ENCODE results near the gene HIPK4.
"Not testable (repeated sequence)": the region's sequence is repeated elsewhere in the genome, so short reads cannot be mapped to it uniquely, and the experiment has no call there.

The HIPK4 gene

GRCh38 chr19:40390084-40390742 lies at the start of gene HIPK4:
Gene HIPK4 (minus strand): TSS chr19:40390181. CDS start chr19:40389902, 279 bp downstream.
- DNase-seq (ENCODE audit: extremely low read depth in 1 of 2, low read depth in 1 of 2), result no peak

GRCh38 chr19:40438284-40438683 lies 48.3 kb upstream of the HIPK4 start:
- DNase-seq (ENCODE audit: extremely low read depth in 1 of 2, low read depth in 1 of 2), result no peak

- DNase-seq (ENCODE audit: extremely low read depth in 1 of 2, low read depth in 1 of 2), result peak in 1 of 2 donors; percentile 30
Measured at GRCh38 chr19:40433391-40434216, 43.6 kb upstream of the HIPK4 start.

- DNase-seq (ENCODE audit: extremely low read depth in 1 of 2, low read depth in 1 of 2), result not testable (repeated sequence)
Measured at GRCh38 chr19:40432760-40433159, 42.8 kb upstream of the HIPK4 start.

GRCh38 chr19:40431698-40432097 lies 41.7 kb upstream of the HIPK4 start:
- no peak for DNase-seq (ENCODE audit: extremely low read depth in 1 of 2, low read depth in 1 of 2)

GRCh38 chr19:40430242-40430641 lies 40.3 kb upstream of the HIPK4 start:
- DNase-seq (ENCODE audit: extremely low read depth in 1 of 2, low read depth in 1 of 2), result not testable (repeated sequence)

GRCh38 chr19:40428197-40428596 lies 38.2 kb upstream of the HIPK4 start:
- not testable (repeated sequence) for DNase-seq (ENCODE audit: extremely low read depth in 1 of 2, low read depth in 1 of 2)

GRCh38 chr19:40425450-40426287 lies 35.7 kb upstream of the HIPK4 start, which contains the start of gene SERTAD1:
Gene SERTAD1 (minus strand): TSS chr19:40425992. CDS start chr19:40423546, 2,446 bp downstream.
- peak; percentile 100 for DNase-seq (ENCODE audit: extremely low read depth in 1 of 2, low read depth in 1 of 2)

- no peak for DNase-seq (ENCODE audit: extremely low read depth in 1 of 2, low read depth in 1 of 2)
Measured at GRCh38 chr19:40424637-40425449, 34.9 kb upstream of the HIPK4 start.

GRCh38 chr19:40423938-40424337 lies 34.0 kb upstream of the HIPK4 start:
- DNase-seq (ENCODE audit: extremely low read depth in 1 of 2, low read depth in 1 of 2), result no peak

GRCh38 chr19:40422748-40423566 lies 33.0 kb upstream of the HIPK4 start:
- DNase-seq (ENCODE audit: extremely low read depth in 1 of 2, low read depth in 1 of 2), result no peak

- no peak for DNase-seq (ENCODE audit: extremely low read depth in 1 of 2, low read depth in 1 of 2)
Measured at GRCh38 chr19:40421993-40422747, 32.2 kb upstream of the HIPK4 start.

- DNase-seq (ENCODE audit: extremely low read depth in 1 of 2, low read depth in 1 of 2), result peak in 1 of 2 donors; percentile 48
Measured at GRCh38 chr19:40420766-40421765, 31.1 kb upstream of the HIPK4 start.

GRCh38 chr19:40420451-40420765 lies 30.4 kb upstream of the HIPK4 start:
- no peak for DNase-seq (ENCODE audit: extremely low read depth in 1 of 2, low read depth in 1 of 2)

- DNase-seq (ENCODE audit: extremely low read depth in 1 of 2, low read depth in 1 of 2), result no peak
Measured at GRCh38 chr19:40419780-40420179, 29.8 kb upstream of the HIPK4 start.

GRCh38 chr19:40419066-40419612 lies 29.2 kb upstream of the HIPK4 start:
- no peak for DNase-seq (ENCODE audit: extremely low read depth in 1 of 2, low read depth in 1 of 2)

GRCh38 chr19:40418040-40418439 lies 28.1 kb upstream of the HIPK4 start:
- no peak for DNase-seq (ENCODE audit: extremely low read depth in 1 of 2, low read depth in 1 of 2)

Measured in stimulated activated CD8-positive, alpha-beta memory T cell treated with anti-CD3 and anti-CD28 coated beads, Interleukin-7, amount 100 ng/mL, for 48 hours (primary cell).